SK-N-MC (cell line): ENCODE results near the gene PDYN.

Experiments
- EZH2 ChIP-seq: fragments of 200-600 bp; sonication (generic); IDR thresholded peaks from one replicate; pipeline ENCODE4 v1.6.1; 2017; ENCODE audit warnings: antibody characterized with exemption
- FOXP2 ChIP-seq: optimal IDR thresholded peaks from 2 replicates; pipeline ENCODE3; 2011; ENCODE audit warnings: mild to moderate bottlenecking, moderate library complexity; ENCODE audit not compliant: insufficient read depth; ENCODE audit errors: extremely low read length, control extremely low read depth
- POLR2AphosphoS5 ChIP-seq: IDR thresholded peaks from 2 replicates; pipeline ENCODE4 v1.6.1; 2012; ENCODE audit warnings: mild to moderate bottlenecking, low read depth, low read length, borderline replicate concordance

DNA sequence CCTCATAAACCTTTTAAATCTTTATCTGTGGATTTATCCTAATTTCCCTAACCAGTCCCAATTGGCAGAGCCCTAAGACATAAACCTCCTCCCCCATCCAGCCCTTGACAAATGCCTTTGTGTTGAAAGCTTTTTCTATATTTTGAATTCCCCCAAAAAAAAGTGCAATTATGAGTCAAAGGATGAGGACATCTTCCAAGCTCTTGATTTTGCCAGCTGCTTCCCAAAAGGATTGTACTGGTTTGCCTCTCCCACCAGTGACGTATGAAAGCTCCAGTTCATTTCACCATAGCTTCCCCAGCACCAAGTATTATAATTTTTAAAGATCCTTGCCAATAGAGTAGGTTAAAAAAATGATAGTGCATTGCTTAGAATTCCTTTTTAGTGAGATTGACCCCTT lies 59.7 kb downstream of the PDYN start:
- TF ChIP-seq POLR2AphosphoS5 (no peak), EZH2 (no peak), FOXP2 (no peak)
